ENCODE results near the gene NPAS3.

DNA sequence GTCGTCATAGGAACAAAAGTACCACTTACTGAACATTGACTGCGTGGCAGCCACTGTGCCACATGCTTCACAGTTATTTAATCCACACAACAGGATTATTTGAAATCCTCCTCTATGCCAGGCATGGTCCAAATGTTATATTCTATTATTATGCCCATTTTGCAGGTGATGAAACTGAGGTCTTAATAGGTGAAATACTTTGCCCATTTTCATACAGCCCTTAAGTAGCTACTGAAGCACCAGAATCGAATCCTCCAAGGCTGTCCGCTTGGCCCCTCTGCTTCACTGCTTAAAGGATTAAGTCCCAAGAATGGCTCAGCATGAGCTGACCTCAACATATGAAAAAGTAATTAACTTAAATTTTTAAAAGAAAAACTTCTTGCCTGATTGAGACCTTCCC is 799.4 kb downstream of the NPAS3 start:
- no peak for TF ChIP-seq CTCF (IDR thresholded peaks at IDR 0.05)
- no peak for TF ChIP-seq POLR2A (IDR thresholded peaks at IDR 0.05)
